Mesenchymal stem cell (in vitro differentiated cells and primary cell): ENCODE data around the gene AFAP1.
A peak's percentile ranks its signal among the peaks of the same experiment; 100 is the strongest.

Source experiments
- DNase-seq: peaks from one replicate; pipeline ENCODE4 v3.0.0-alpha.2; 2013
- H2AFZ ChIP-seq: one replicate; pipeline ENCODE4 v1.6.1; 2013; ENCODE audit warnings: low read depth, mild to moderate bottlenecking, control low read depth, inconsistent platforms, low read length, moderate library complexity
- H2AK5ac ChIP-seq: 2 replicates; pipeline ENCODE4 v1.6.1; 2013; ENCODE audit warnings: low read length, moderate library complexity, mild to moderate bottlenecking, inconsistent platforms; ENCODE audit not compliant: severe bottlenecking
- H2BK120ac ChIP-seq: one replicate; pipeline ENCODE4 v1.6.1; 2013; ENCODE audit warnings: low read depth, mild to moderate bottlenecking, inconsistent platforms, low read length, moderate library complexity
- H2BK12ac ChIP-seq, 2 experiments: one replicate each; pipeline ENCODE4 v1.6.1; 2013; ENCODE audit warnings: inconsistent platforms in 2 of 2, low read length in 2 of 2, mild to moderate bottlenecking in 2 of 2, moderate library complexity in 2 of 2, control low read depth in 1 of 2
- H2BK15ac ChIP-seq: one replicate; pipeline ENCODE4 v1.6.1; 2013; ENCODE audit warnings: mild to moderate bottlenecking, low read depth, inconsistent platforms; ENCODE audit not compliant: poor library complexity, severe bottlenecking
- H2BK5ac ChIP-seq: 2 replicates; pipeline ENCODE4 v1.6.1; 2013; ENCODE audit warnings: low read depth, mild to moderate bottlenecking, low read length, control low read depth, inconsistent platforms; ENCODE audit not compliant: poor library complexity, severe bottlenecking
- H3K14ac ChIP-seq, 2 experiments: one replicate each; pipeline ENCODE4 v1.6.1; 2013; ENCODE audit warnings: inconsistent platforms in 2 of 2, low read length in 2 of 2, control low read depth in 1 of 2, mild to moderate bottlenecking in 1 of 2, moderate library complexity in 1 of 2
- H3K18ac ChIP-seq, 2 experiments: one replicate each; pipeline ENCODE4 v1.6.1; 2013; ENCODE audit warnings: inconsistent platforms in 2 of 2, low read length in 2 of 2, control low read depth in 1 of 2, low read depth in 1 of 2, mild to moderate bottlenecking in 1 of 2
- H3K23ac ChIP-seq, 2 experiments: one replicate each; pipeline ENCODE4 v1.6.1; 2013; ENCODE audit warnings: inconsistent platforms in 2 of 2, low read length in 2 of 2, mild to moderate bottlenecking in 2 of 2, moderate library complexity in 2 of 2, control low read depth in 1 of 2
- H3K27ac ChIP-seq: 2 replicates; pipeline ENCODE4 v1.5.1; 2013; ENCODE audit warnings: mild to moderate bottlenecking, moderate library complexity, low read length, control low read depth, inconsistent platforms; ENCODE audit not compliant: poor library complexity, severe bottlenecking
- H3K27me3 ChIP-seq, 2 experiments: 2 replicates each; pipeline versions ENCODE4 v1.6.1 to v1.7.0; 2013; ENCODE audit warnings: low read length in 2 of 2, mild to moderate bottlenecking in 2 of 2, moderate library complexity in 2 of 2, control low read depth in 1 of 2, inconsistent platforms in 1 of 2; ENCODE audit not compliant: control insufficient read depth in 1 of 2, insufficient read depth in 1 of 2
- H3K36me3 ChIP-seq, 2 experiments: 2 replicates each; pipeline versions ENCODE4 v1.6.1 to v1.7.0; 2013; ENCODE audit warnings: low read length in 2 of 2, control low read depth in 1 of 2, inconsistent platforms in 1 of 2, low read depth in 1 of 2, mild to moderate bottlenecking in 1 of 2; ENCODE audit not compliant: insufficient read depth in 2 of 2, control insufficient read depth in 1 of 2
- H3K4ac ChIP-seq, 2 experiments: one replicate each; pipeline ENCODE4 v1.6.1; 2013; ENCODE audit warnings: inconsistent platforms in 2 of 2, low read length in 2 of 2, mild to moderate bottlenecking in 2 of 2, moderate library complexity in 2 of 2, control low read depth in 1 of 2, low read depth in 1 of 2
- H3K4me1 ChIP-seq: 2 replicates; pipeline ENCODE4 v1.6.1; 2013; ENCODE audit warnings: low read depth, low read length, control low read depth; ENCODE audit not compliant: control insufficient read depth, insufficient read depth
- H3K4me2 ChIP-seq: 2 replicates; pipeline ENCODE4 v1.6.1; 2013; ENCODE audit warnings: low read length, mild to moderate bottlenecking, inconsistent platforms; ENCODE audit not compliant: poor library complexity, severe bottlenecking
- H3K4me3 ChIP-seq, 2 experiments: 2 replicates each; pipeline versions ENCODE4 v1.5.1 to v1.7.0; 2013; ENCODE audit warnings: low read length in 2 of 2, mild to moderate bottlenecking in 2 of 2, control low read depth in 1 of 2, low read depth in 1 of 2; ENCODE audit not compliant: insufficient read depth in 1 of 2
- H3K79me1 ChIP-seq: replicated peaks from 2 replicates; pipeline ENCODE4 v1.6.1; 2013; ENCODE audit warnings: mild to moderate bottlenecking, control low read depth, low read length, inconsistent platforms; ENCODE audit not compliant: poor library complexity, severe bottlenecking
- H3K9ac ChIP-seq: 2 replicates; pipeline ENCODE4 v1.7.0; 2013; ENCODE audit warnings: mild to moderate bottlenecking, low read length, moderate library complexity
- H3K9me3 ChIP-seq: 2 replicates; pipeline ENCODE4 v1.7.0; 2013; ENCODE audit warnings: mild to moderate bottlenecking, low read length; ENCODE audit not compliant: control insufficient read depth
- H4K8ac ChIP-seq: one replicate; pipeline ENCODE4 v1.6.1; 2013; ENCODE audit warnings: inconsistent platforms, mild to moderate bottlenecking, low read length, moderate library complexity
- H4K91ac ChIP-seq: one replicate; pipeline ENCODE4 v1.6.1; 2013; ENCODE audit warnings: mild to moderate bottlenecking, low read length, inconsistent platforms
- WGBS: methylation state at CpG from one replicate; pipeline ENCODE4 v1.1.7; 2013; ENCODE audit warnings: mixed read lengths; 5-methylcytosine and 5-hydroxymethylcytosine counted together

AFAP1 gene

GRCh38 chr4:7803992-7804755 is 135.5 kb downstream of the AFAP1 start:
- peaks cover 28% of the 10 kb centered on the region for H3K79me1 ChIP-seq
- peaks cover 25% of the 10 kb centered on the region for H3K4me1 ChIP-seq
- no peak overlapping the region for H4K8ac ChIP-seq
- H3K14ac ChIP-seq: no peak overlapping the region
- peak overlapping the region; percentile 80 for H2AK5ac ChIP-seq
- H4K91ac ChIP-seq: no peak overlapping the region
- H3K4me2 ChIP-seq: no peak overlapping the region
- H3K18ac ChIP-seq: no peak overlapping the region
- no peak overlapping the region for H2AFZ ChIP-seq
- peak overlapping the region; percentile 23 for H2BK120ac ChIP-seq
- H2BK5ac ChIP-seq: no peak overlapping the region
- H3K4me3 ChIP-seq: no peak overlapping the region
- H2BK15ac ChIP-seq: peak overlapping the region; percentile 71
- H2BK12ac ChIP-seq: no peak overlapping the region
- no peak overlapping the region for H3K23ac ChIP-seq
- peak; percentile 77 for DNase-seq
- peaks cover 40 to 64% of the 10 kb centered on the region in 2 experiments for H3K36me3 ChIP-seq
- peak overlapping the region; percentile 75 for H3K27ac ChIP-seq
- peak overlapping the region; percentile 49 for H3K9ac ChIP-seq
- peak overlapping the region in 1 of 2 experiments; percentile 50 for H3K4ac ChIP-seq
- peaks cover 12% of the 10 kb centered on the region for H3K9me3 ChIP-seq
- H3K27me3 ChIP-seq: no peaks in the 10 kb centered on the region
- 56% methylated on average over 14 of the region's 16 CpGs for WGBS

DNA sequence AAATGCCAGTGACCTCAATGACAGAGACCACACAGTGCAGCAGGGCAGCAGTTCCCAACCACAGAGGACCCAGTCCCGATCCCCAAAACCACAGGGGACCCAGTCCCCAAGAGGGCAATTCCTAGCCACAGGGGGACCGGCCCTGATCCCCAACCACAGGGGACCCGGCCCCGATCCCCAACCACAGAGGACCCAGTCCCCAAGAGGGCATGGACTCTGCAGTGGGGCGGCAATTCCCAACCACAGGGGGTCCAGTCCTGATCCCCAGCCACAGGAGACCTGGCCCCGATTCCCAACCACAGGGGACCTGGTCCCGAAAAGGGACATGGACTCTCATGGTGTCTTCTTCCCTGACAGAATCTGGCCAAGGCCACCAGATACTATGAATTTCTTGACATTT is 136.3 kb downstream of the AFAP1 start:
- H2BK12ac ChIP-seq: no peak overlapping the region
- peaks cover 33% of the 10 kb centered on the region for H3K79me1 ChIP-seq
- no peak overlapping the region for H4K8ac ChIP-seq
- H3K9me3 ChIP-seq: peaks cover 8% of the 10 kb centered on the region
- 97% methylated on average over 5 of the region's 7 CpGs for WGBS
- no peak overlapping the region for H3K4me3 ChIP-seq
- H3K23ac ChIP-seq: no peak overlapping the region
- H2BK120ac ChIP-seq: no peak overlapping the region
- peak overlapping the region in 1 of 2 experiments; percentile 10 for H3K4ac ChIP-seq
- H2BK15ac ChIP-seq: no peak overlapping the region
- H2AK5ac ChIP-seq: peak overlapping the region; percentile 4
- H3K4me1 ChIP-seq: peaks cover 25% of the 10 kb centered on the region
- H3K27ac ChIP-seq: no peak overlapping the region
- peak overlapping the region; percentile 49 for H3K9ac ChIP-seq
- no peaks in the 10 kb centered on the region for H3K27me3 ChIP-seq
- H2AFZ ChIP-seq: no peak overlapping the region
- no peak overlapping the region for H3K14ac ChIP-seq
- peaks cover 43 to 66% of the 10 kb centered on the region in 2 experiments for H3K36me3 ChIP-seq
- H3K18ac ChIP-seq: no peak overlapping the region
- no peak overlapping the region for H3K4me2 ChIP-seq
- no peak overlapping the region for H4K91ac ChIP-seq
- no peak overlapping the region for H2BK5ac ChIP-seq
- DNase-seq: no peak

GRCh38 chr4:7802093-7802726 is 137.5 kb downstream of the AFAP1 start:
- Histone ChIP-seq H3K27me3 (no peaks in the 10 kb centered on the region), H3K23ac (no peak overlapping the region), H3K9me3 (no peaks in the 10 kb centered on the region), H3K4me3 (no peak overlapping the region), H3K9ac (peak overlapping the region; percentile 37), H2BK15ac (no peak overlapping the region), H2BK120ac (no peak overlapping the region), H3K4ac (no peak overlapping the region), H3K4me1 (peaks cover 19% of the 10 kb centered on the region), H3K4me2 (no peak overlapping the region), H3K36me3 (peaks cover 43 to 66% of the 10 kb centered on the region in 2 experiments), H3K79me1 (peaks cover 33% of the 10 kb centered on the region), H4K91ac (no peak overlapping the region), H2AFZ (no peak overlapping the region), H4K8ac (no peak overlapping the region), H3K14ac (no peak overlapping the region), H2AK5ac (no peak overlapping the region), H3K18ac (no peak overlapping the region), H2BK12ac (no peak overlapping the region), H3K27ac (no peak overlapping the region), H2BK5ac (no peak overlapping the region)
- peak; percentile 84 for DNase-seq
- 100% methylated on average over 1 of the region's 6 CpGs for WGBS

GRCh38 chr4:7801641-7802040 is 138.0 kb downstream of the AFAP1 start:
- H3K4me2 ChIP-seq: no peak overlapping the region
- H4K91ac ChIP-seq: no peak overlapping the region
- no peak for DNase-seq
- H3K36me3 ChIP-seq: peaks cover 46 to 67% of the 10 kb centered on the region in 2 experiments
- H2BK120ac ChIP-seq: no peak overlapping the region
- H3K27ac ChIP-seq: no peak overlapping the region
- H3K4me1 ChIP-seq: peaks cover 15% of the 10 kb centered on the region
- H2BK5ac ChIP-seq: no peak overlapping the region
- no peak overlapping the region for H3K18ac ChIP-seq
- peaks cover 34% of the 10 kb centered on the region for H3K79me1 ChIP-seq
- H3K9ac ChIP-seq: peak overlapping the region; percentile 37
- H4K8ac ChIP-seq: no peak overlapping the region
- H3K4ac ChIP-seq: no peak overlapping the region
- H3K9me3 ChIP-seq: no peaks in the 10 kb centered on the region
- H2BK12ac ChIP-seq: no peak overlapping the region
- no peak overlapping the region for H3K4me3 ChIP-seq
- H3K23ac ChIP-seq: no peak overlapping the region
- no peak overlapping the region for H2AK5ac ChIP-seq
- WGBS: no CpG with 5 or more reads among the region's 1 CpG
- no peak overlapping the region for H2BK15ac ChIP-seq
- H2AFZ ChIP-seq: no peak overlapping the region
- H3K27me3 ChIP-seq: no peaks in the 10 kb centered on the region
- H3K14ac ChIP-seq: no peak overlapping the region
